Activated CD8-positive, alpha-beta memory T cell treated with anti-CD3 and anti-CD28 coated beads, Interleukin-2, amount 50 U/mL, for 1 hour (primary cell): ENCODE measurements around the gene MCUR1.
A peak's percentile ranks its signal among the peaks of the same experiment; 100 is the strongest.
"Not testable (repeated sequence)": the region's sequence is repeated elsewhere in the genome, so short reads cannot be mapped to it uniquely, and the experiment has no call there.

Experiments used
- DNase-seq: peaks from one replicate; pipeline ENCODE4 v3.0.0-alpha.2; 2020; ENCODE audit errors: extremely low read depth

MCUR1 gene

GRCh38 chr6:13828656-13829301 is 14.4 kb upstream of the MCUR1 start:
- DNase-seq = not testable (repeated sequence)

GRCh38 chr6:13827032-13827431 is 12.7 kb upstream of the MCUR1 start:
- no peak for DNase-seq

- no peak for DNase-seq
These were observed 11.5 kb upstream of the MCUR1 start for GRCh38 chr6:13825871-13826270.

GRCh38 chr6:13818341-13818740 is 4.0 kb upstream of the MCUR1 start:
- DNase-seq = no peak

GRCh38 chr6:13814938-13815575 is 700 bp upstream of the MCUR1 start:
- no peak for DNase-seq

GRCh38 chr6:13813621-13814175 is 659 bp downstream of the MCUR1 start:
- DNase-seq = no peak

GRCh38 chr6:13813026-13813425 is 1.3 kb downstream of the MCUR1 start:
- no peak for DNase-seq

- no peak for DNase-seq
These were observed 2.1 kb downstream of the MCUR1 start for GRCh38 chr6:13812359-13812642.

- DNase-seq = no peak
These were observed 2.6 kb downstream of the MCUR1 start for GRCh38 chr6:13811627-13812358.

- no peak for DNase-seq
These were observed 3.5 kb downstream of the MCUR1 start for GRCh38 chr6:13810688-13811446.

- DNase-seq = no peak
These were observed 5.6 kb downstream of the MCUR1 start for GRCh38 chr6:13808801-13809200.

GRCh38 chr6:13807696-13808095 is 6.7 kb downstream of the MCUR1 start:
- no peak for DNase-seq

GRCh38 chr6:13803581-13803980 is 10.8 kb downstream of the MCUR1 start:
- no peak for DNase-seq

- no peak for DNase-seq
These were observed 13.7 kb downstream of the MCUR1 start for GRCh38 chr6:13800615-13801014.

- DNase-seq = no peak
These were observed 17.6 kb downstream of the MCUR1 start for GRCh38 chr6:13796781-13797180.

GRCh38 chr6:13795041-13795750 is 19.2 kb downstream of the MCUR1 start:
- peak; percentile 62 for DNase-seq

- DNase-seq = no peak
These were observed 20.2 kb downstream of the MCUR1 start for GRCh38 chr6:13794184-13794583.

GRCh38 chr6:13789746-13790145 is 24.6 kb downstream of the MCUR1 start:
- DNase-seq = no peak

- DNase-seq = no peak
These were observed 25.5 kb downstream of the MCUR1 start for GRCh38 chr6:13788820-13789219.

GRCh38 chr6:13787137-13787536 is 27.2 kb downstream of the MCUR1 start:
- no peak for DNase-seq

- DNase-seq = not testable (repeated sequence)
These were observed 34.2 kb downstream of the MCUR1 start for GRCh38 chr6:13780162-13780561.

GRCh38 chr6:13778028-13778427 is 36.3 kb downstream of the MCUR1 start:
- no peak for DNase-seq
